HepG2 (cell line): ENCODE measurements around the gene HNRNPUL2. TPM values are rescaled to one million over a fixed set of nuclear protein-coding genes. Genes with fewer than 3 reads are reported as not detected.

Experiments used
- ATAC-seq: fragments of 200-7000 bp; cut with Tn5 transposase; 3 replicates; pipeline ENCODE4 v1.9.1; 2020; ENCODE audit warnings: mild to moderate bottlenecking, moderate library complexity
- BruUV-seq: library from RNA; stranded (reverse); fragments of 400-500 nt; replicated peaks from 2 replicates; lab custom pipeline; 2021; lab: Mats Ljungman, UMichigan
- CTCF ChIA-PET: fragments of 300-600 bp; formaldehyde crosslinking; extraction: SDS; loops from one replicate; lab custom pipeline; 2021; ENCODE audit warnings: low total read pairs, inconsistent platforms, low intra/inter-chr PET ratio; lab: Yijun Ruan, JAX
- POLR2A ChIA-PET: fragments of 350-600 bp; sonication (Branson Sonifier 250); formaldehyde crosslinking; loops from one replicate; lab custom pipeline; 2020; ENCODE audit warnings: antibody characterized with exemption, inconsistent platforms; lab: Yijun Ruan, JAX
- DNase-seq: peaks from one replicate; pipeline ENCODE4 v3.0.0-alpha.2; 2015; ENCODE audit warnings: low spot score
- FAIRE-seq: peaks from 3 replicates; lab custom pipeline; 2011; peaks lifted over from hg19 to GRCh38; lab: Jason Lieb, UNC
- H2AFZ ChIP-seq: one replicate; pipeline ENCODE4 v1.6.1; 2011; ENCODE audit warnings: low read length, inconsistent platforms
- H3K27ac ChIP-seq: fragments of 300-600 bp; 3 replicates; pipeline ENCODE4 v1.8.0; 2011; ENCODE audit warnings: mixed run types, mild to moderate bottlenecking, mixed read lengths, low read length, inconsistent platforms; ENCODE audit not compliant: insufficient read depth; ENCODE audit errors: extremely low read length
- H3K27me3 ChIP-seq, 2 experiments: fragments of 200-600 bp in 1 of 2; 2 replicates in 1 of 2; 3 replicates in 1 of 2; pipeline versions ENCODE4 v1.6.0 to v1.8.0; 2011; ENCODE audit warnings: low read length in 2 of 2, mild to moderate bottlenecking in 2 of 2, moderate library complexity in 2 of 2, inconsistent platforms in 1 of 2; ENCODE audit not compliant: insufficient read depth in 2 of 2, control insufficient read depth in 1 of 2
- H3K36me3 ChIP-seq, 2 experiments: fragments of 200-600 bp in 1 of 2; replicated peaks in 1 of 2; 2 replicates in 1 of 2; 3 replicates in 1 of 2; pipeline versions ENCODE4 v1.5.1 to v1.8.0; 2011; ENCODE audit warnings: low read length in 2 of 2, inconsistent platforms in 1 of 2; ENCODE audit not compliant: insufficient read depth in 2 of 2, control insufficient read depth in 1 of 2
- H3K4me1 ChIP-seq: 2 replicates; pipeline ENCODE4 v1.5.1; 2012; ENCODE audit warnings: low read length, inconsistent platforms; ENCODE audit not compliant: insufficient read depth
- H3K4me2 ChIP-seq: 2 replicates; pipeline ENCODE4 v1.6.0; 2011; ENCODE audit warnings: low read depth, low read length, inconsistent platforms
- H3K4me3 ChIP-seq, 3 experiments: fragments of 200-600 bp in 1 of 3; sonication (generic), shearing (Covaris generic) in 1 of 3; replicated peaks in 1 of 3; 2 replicates each; pipeline ENCODE4 v1.5.1; 2011 to 2016; ENCODE audit warnings: low read length in 3 of 3, inconsistent platforms in 2 of 3, low read depth in 2 of 3, mild to moderate bottlenecking in 2 of 3, control low read depth in 1 of 3, mixed read lengths in 1 of 3; ENCODE audit not compliant: insufficient read depth in 1 of 3
- H3K79me2 ChIP-seq: one replicate; pipeline ENCODE4 v1.6.1; 2011; ENCODE audit warnings: low read length, inconsistent platforms; ENCODE audit not compliant: insufficient read depth
- H3K9ac ChIP-seq: 2 replicates; pipeline ENCODE4 v1.6.0; 2011; ENCODE audit warnings: mild to moderate bottlenecking, low read depth, low read length, inconsistent platforms; ENCODE audit not compliant: insufficient read depth
- H3K9me3 ChIP-seq: 2 replicates; pipeline ENCODE4 v1.5.1; 2012; ENCODE audit warnings: mild to moderate bottlenecking, low read length
- H4K20me1 ChIP-seq: 2 replicates; pipeline ENCODE4 v1.6.0; 2011; ENCODE audit warnings: inconsistent platforms, mild to moderate bottlenecking, low read length, moderate library complexity; ENCODE audit not compliant: insufficient read depth
- BORCS8-MEF2B ChIP-seq: sonication (generic); formaldehyde crosslinking; IDR thresholded peaks from 2 replicates; pipeline ENCODE4 v1.8.0; 2022; ENCODE audit warnings: mild to moderate bottlenecking, missing genetic modification reagents
- CREM ChIP-seq, 2 experiments: sonication (generic) in 1 of 2; formaldehyde crosslinking in 1 of 2; IDR thresholded peaks; 2 replicates each; pipeline versions ENCODE4 v1.4.0 to v1.6.1; 2016 to 2020; ENCODE audit warnings: antibody characterized with exemption in 1 of 2, mild to moderate bottlenecking in 1 of 2, missing genetic modification reagents in 1 of 2
- GABPA ChIP-seq, 2 experiments: IDR thresholded peaks; 2 replicates each; pipeline ENCODE4 v1.6.1; 2011 to 2016; ENCODE audit warnings: low read depth in 2 of 2, low read length in 1 of 2, missing biosample characterization in 1 of 2, missing genetic modification characterization in 1 of 2
- IKZF1 ChIP-seq: fragments of 450-650 bp; IDR thresholded peaks from 2 replicates; pipeline ENCODE4 v1.7.1; 2016
- JUNB ChIP-seq: sonication (generic); formaldehyde crosslinking; IDR thresholded peaks from 2 replicates; pipeline ENCODE4 v1.8.0; 2022; ENCODE audit warnings: missing genetic modification reagents, mild to moderate bottlenecking, borderline replicate concordance
- JUND ChIP-seq: sonication (generic); formaldehyde crosslinking; IDR thresholded peaks from 2 replicates; pipeline ENCODE4 v1.8.0; 2022; ENCODE audit warnings: mild to moderate bottlenecking, missing genetic modification reagents
- NFAT5 ChIP-seq: sonication (generic); formaldehyde crosslinking; IDR thresholded peaks from 2 replicates; pipeline ENCODE4 v1.4.0; 2020; ENCODE audit warnings: missing genetic modification reagents
- POGZ ChIP-seq: sonication (generic); formaldehyde crosslinking; IDR thresholded peaks from 2 replicates; pipeline ENCODE4 v1.4.0; 2020; ENCODE audit warnings: mild to moderate bottlenecking, missing genetic modification reagents
- POLR2A ChIP-seq, 2 experiments: IDR thresholded peaks; 2 replicates each; pipeline ENCODE4 v1.6.1; 2011; ENCODE audit warnings: low read depth in 2 of 2, low read length in 2 of 2, mild to moderate bottlenecking in 1 of 2, moderate library complexity in 1 of 2; ENCODE audit not compliant: insufficient read depth in 1 of 2
- RBAK ChIP-seq: sonication (generic); formaldehyde crosslinking; IDR thresholded peaks from 2 replicates; pipeline ENCODE4 v1.5.1; 2020; ENCODE audit warnings: mild to moderate bottlenecking, missing genetic modification reagents
- SAP130 ChIP-seq: IDR thresholded peaks from 2 replicates; pipeline ENCODE4 v1.6.1; 2016; ENCODE audit warnings: low read depth
- TFAP4 ChIP-seq: sonication (generic); IDR thresholded peaks from 2 replicates; pipeline ENCODE4 v1.6.1; 2016; ENCODE audit warnings: low read depth, borderline replicate concordance
- ZBTB7B ChIP-seq: sonication (generic); formaldehyde crosslinking; IDR thresholded peaks from 2 replicates; pipeline ENCODE4 v1.4.0; 2020; ENCODE audit warnings: missing genetic modification reagents
- ZC3H13 ChIP-seq: sonication (generic); formaldehyde crosslinking; IDR thresholded peaks from 2 replicates; pipeline ENCODE4 v1.8.1; 2023; ENCODE audit warnings: mild to moderate bottlenecking, missing genetic modification reagents, moderate library complexity
- ZNF225 ChIP-seq: sonication (generic); formaldehyde crosslinking; IDR thresholded peaks from 2 replicates; pipeline ENCODE4 v1.4.0; 2020; ENCODE audit warnings: mild to moderate bottlenecking, missing genetic modification reagents
- ZNF607 ChIP-seq: sonication (generic); formaldehyde crosslinking; IDR thresholded peaks from 2 replicates; pipeline ENCODE4 v1.5.1; 2020; ENCODE audit warnings: missing genetic modification reagents, mild to moderate bottlenecking, borderline replicate concordance
- WGBS: methylation state at CpG from one replicate; pipeline ENCODE4 v1.1.6; 2017; ENCODE audit warnings: low lambda C conversion rate; 5-methylcytosine and 5-hydroxymethylcytosine counted together
- in situ Hi-C: cut with HindIII; loops from 2 replicates; pipeline ENCODE4 v1.10.0; 2017; ENCODE audit warnings: low pct_unique_long_range_greater_than_20kb; ENCODE audit not compliant: extremely low pct_ligation_motif_present
- intact Hi-C: fragments of 100-400 bp; cut with micrococcal nuclease; formaldehyde crosslinking; loops from one replicate; pipeline ENCODE4 v1.10.0; 2022; ENCODE audit not compliant: unreplicated experiment
- polyA plus RNA-seq, 8 experiments: library from polyadenylated mRNA; depleted of rRNA in 3 of 8; stranded (reverse) in 7 of 8; unstranded in 1 of 8; fragments of >200 nt; fragmentation: Illumina TruSeq in 4 of 8; extraction: Trizol in 4 of 8; gene quantifications; 2 replicates each; pipeline versions ENCODE4 v1.2.1 to v1.2.3, GENCODE V29; 2011 to 2016; ENCODE audit warnings: low read depth in 4 of 8, missing spikeins in 1 of 8, mixed read lengths in 1 of 8; ENCODE audit not compliant: insufficient read depth in 1 of 8
- total RNA-seq, 5 experiments: library from RNA; depleted of rRNA; stranded (reverse); fragments of >200 nt; fragmentation: Illumina TruSeq; extraction: Trizol; gene quantifications; 2 replicates each; pipeline ENCODE4 v1.2.3, GENCODE V29; 2016; ENCODE audit warnings: low read depth in 1 of 5

HNRNPUL2 gene
- total and polyA plus RNA-seq, 2 of the 13 experiments (the other 11 are each of a cell fraction or from before 2014, with no cell fraction given): 8.4 to 9.6 TPM

DNA sequence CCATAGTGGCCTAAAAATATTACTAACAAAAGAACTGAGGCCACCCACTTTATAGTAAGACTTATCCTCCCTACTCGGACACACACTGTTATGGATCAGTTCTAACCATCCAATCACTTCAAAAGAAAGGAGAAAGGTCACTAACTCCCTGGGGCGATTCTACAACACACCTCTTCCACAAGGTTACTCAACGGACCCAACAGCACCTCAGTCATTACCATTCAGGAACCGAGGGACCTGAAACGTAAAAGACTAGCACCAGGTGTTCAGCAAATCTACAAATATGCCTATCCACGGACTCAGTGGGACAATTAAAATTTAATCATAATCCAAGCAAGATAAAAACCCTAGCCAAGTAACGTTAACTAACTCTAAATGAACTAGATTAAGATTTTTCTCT, 1.6 kb downstream of the HNRNPUL2 start:
- Histone ChIP-seq H3K9me3 (no peaks in the 10 kb centered on the region), H3K4me2 (peak overlapping the region; percentile 85), H3K4me1 (peaks cover 48% of the 10 kb centered on the region), H3K36me3 (peaks cover 4 to 41% of the 10 kb centered on the region in 2 experiments), H3K4me3 (peak overlapping the region; percentile 85 to 94 (median 91)), H3K9ac (peak overlapping the region; percentile 95), H3K27me3 (peaks cover 0 to 3% of the 10 kb centered on the region in 2 experiments; a peak in 1 of 5 replicates), H3K27ac (peak overlapping the region; percentile 99), H2AFZ (no peak overlapping the region), H3K79me2 (peaks cover 75% of the 10 kb centered on the region), H4K20me1 (peaks cover 30% of the 10 kb centered on the region)
- ATAC-seq: no peak
- ChIA-PET CTCF (no interaction called here), POLR2A (interaction anchor here (0.9 to 5.0 kb wide), 12 partner anchors 14 to 134 kb away, joined by 3 to 80 read pairs (median 22); partner anchors contain the start of genes BSCL2, C11orf98, CSKMT and GNG3)
- BruUV-seq: TSS peak; percentile 43
- intact Hi-C loops (loop anchor here (5.0 kb wide), 1 partner anchor 117 kb away; no protein-coding TSS in a partner anchor), in situ Hi-C loops (no loop called here)
- FAIRE-seq: peak; percentile 44
- 0% methylated on average over 7 of the region's 7 CpGs for WGBS
- peak; percentile 42 for DNase-seq
- TF ChIP-seq CREM (IDR thresholded peaks at IDR 0.05) (peak; percentile 24; the same call in 1 of the 2 replicates), CREM (CRISPR knock-in tag; IDR thresholded peaks at IDR 0.05) (no peak), BORCS8-MEF2B (CRISPR knock-in tag) (no peak), JUND (CRISPR knock-in tag) (no peak), POGZ (CRISPR knock-in tag) (no peak), NFAT5 (CRISPR knock-in tag) (no peak), TFAP4 (no peak), IKZF1 (no peak), ZBTB7B (CRISPR knock-in tag) (no peak), RBAK (CRISPR knock-in tag) (no peak), POLR2A (IDR thresholded peaks at IDR 0.05; ENCODE audit: insufficient read depth in 1 of 2, low read depth in 2 of 2, low read length in 2 of 2) (peak in 1 of 2 experiments; percentile 51; a peak in 2 of 4 replicates), SAP130 (CRISPR knock-in tag) (peak; percentile 36; the same call in 1 of the 2 replicates), ZNF607 (CRISPR knock-in tag) (no peak), ZC3H13 (0 out of 2 replicates have a peak, but pooled peaks have one; percentile 40), GABPA (IDR thresholded peaks at IDR 0.05; ENCODE audit: low read depth, low read length) (no peak), GABPA (CRISPR knock-in tag; IDR thresholded peaks at IDR 0.05; ENCODE audit: low read depth) (0 out of 2 replicates have a peak, but pooled peaks have one; percentile 15), ZNF225 (no peak), JUNB (no peak)
